T-helper 22 cell (primary cell): ENCODE results near the gene WLS.
"Not testable (repeated sequence)": the region's sequence is repeated elsewhere in the genome, so short reads cannot be mapped to it uniquely, and the experiment has no call there.

Experiments used
- DNase-seq: peaks from one replicate; pipeline ENCODE4 v3.0.0-alpha.2; 2020; ENCODE audit warnings: low read depth

WLS gene

GRCh38 chr1:68198752-68199151, 33.6 kb downstream of the WLS start:
- DNase-seq, result no peak

GRCh38 chr1:68197891-68198290, 34.4 kb downstream of the WLS start:
- no peak for DNase-seq

- DNase-seq, result no peak
These were observed 34.9 kb downstream of the WLS start for GRCh38 chr1:68197461-68197860.

- DNase-seq, result no peak
These were observed 35.6 kb downstream of the WLS start for GRCh38 chr1:68196676-68197075.

GRCh38 chr1:68191717-68192116, 40.6 kb downstream of the WLS start:
- no peak for DNase-seq

GRCh38 chr1:68188644-68189340, 43.5 kb downstream of the WLS start:
- DNase-seq, result no peak

GRCh38 chr1:68188060-68188538, 44.2 kb downstream of the WLS start:
- no peak for DNase-seq

GRCh38 chr1:68185743-68186142, 46.6 kb downstream of the WLS start:
- DNase-seq, result no peak

- DNase-seq, result no peak
These were observed 48.4 kb downstream of the WLS start for GRCh38 chr1:68183895-68184294.

- no peak for DNase-seq
These were observed 51.2 kb downstream of the WLS start for GRCh38 chr1:68181165-68181556.

GRCh38 chr1:68180441-68181164, 51.7 kb downstream of the WLS start:
- no peak for DNase-seq

- no peak for DNase-seq
These were observed 53.4 kb downstream of the WLS start for GRCh38 chr1:68178821-68179490.

- no peak for DNase-seq
These were observed 56.5 kb downstream of the WLS start for GRCh38 chr1:68175621-68176398.

GRCh38 chr1:68174738-68175113, 57.6 kb downstream of the WLS start:
- DNase-seq, result no peak

- DNase-seq, result no peak
These were observed 58.2 kb downstream of the WLS start for GRCh38 chr1:68173936-68174737.

- no peak for DNase-seq
These were observed 58.9 kb downstream of the WLS start for GRCh38 chr1:68173283-68173935.

GRCh38 chr1:68171795-68172194, 60.5 kb downstream of the WLS start:
- DNase-seq, result not testable (repeated sequence)

- no peak for DNase-seq
These were observed 63.7 kb downstream of the WLS start for GRCh38 chr1:68168545-68169171.

GRCh38 chr1:68167211-68167610, 65.1 kb downstream of the WLS start:
- DNase-seq, result no peak

GRCh38 chr1:68166348-68166747, 66.0 kb downstream of the WLS start:
- no peak for DNase-seq
